GM10266 (cell line): ENCODE results near the gene RYR2.

ENCODE experiments used
- DNase-seq: peaks from one replicate; pipeline ENCODE4 v3.0.0; 2012; ENCODE audit errors: extremely low spot score
- TF ChIP-seq, protein P1 (sequence below): IDR thresholded peaks from 2 replicates; pipeline ENCODE4 v1.5.1; 2012; ENCODE audit warnings: mild to moderate bottlenecking, low read depth; ENCODE audit not compliant: control insufficient read depth, insufficient read depth; ENCODE audit errors: missing control alignments

Gene RYR2

GRCh38 chr1:237509748-237510147, 467.8 kb downstream of the RYR2 start:
- TF ChIP-seq, protein P1, sequence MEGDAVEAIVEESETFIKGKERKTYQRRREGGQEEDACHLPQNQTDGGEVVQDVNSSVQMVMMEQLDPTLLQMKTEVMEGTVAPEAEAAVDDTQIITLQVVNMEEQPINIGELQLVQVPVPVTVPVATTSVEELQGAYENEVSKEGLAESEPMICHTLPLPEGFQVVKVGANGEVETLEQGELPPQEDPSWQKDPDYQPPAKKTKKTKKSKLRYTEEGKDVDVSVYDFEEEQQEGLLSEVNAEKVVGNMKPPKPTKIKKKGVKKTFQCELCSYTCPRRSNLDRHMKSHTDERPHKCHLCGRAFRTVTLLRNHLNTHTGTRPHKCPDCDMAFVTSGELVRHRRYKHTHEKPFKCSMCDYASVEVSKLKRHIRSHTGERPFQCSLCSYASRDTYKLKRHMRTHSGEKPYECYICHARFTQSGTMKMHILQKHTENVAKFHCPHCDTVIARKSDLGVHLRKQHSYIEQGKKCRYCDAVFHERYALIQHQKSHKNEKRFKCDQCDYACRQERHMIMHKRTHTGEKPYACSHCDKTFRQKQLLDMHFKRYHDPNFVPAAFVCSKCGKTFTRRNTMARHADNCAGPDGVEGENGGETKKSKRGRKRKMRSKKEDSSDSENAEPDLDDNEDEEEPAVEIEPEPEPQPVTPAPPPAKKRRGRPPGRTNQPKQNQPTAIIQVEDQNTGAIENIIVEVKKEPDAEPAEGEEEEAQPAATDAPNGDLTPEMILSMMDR = no peak
- DNase-seq = no peak

GRCh38 chr1:237525102-237525501, 483.1 kb downstream of the RYR2 start:
- TF ChIP-seq, protein P1 = no peak
- no peak for DNase-seq

DNA sequence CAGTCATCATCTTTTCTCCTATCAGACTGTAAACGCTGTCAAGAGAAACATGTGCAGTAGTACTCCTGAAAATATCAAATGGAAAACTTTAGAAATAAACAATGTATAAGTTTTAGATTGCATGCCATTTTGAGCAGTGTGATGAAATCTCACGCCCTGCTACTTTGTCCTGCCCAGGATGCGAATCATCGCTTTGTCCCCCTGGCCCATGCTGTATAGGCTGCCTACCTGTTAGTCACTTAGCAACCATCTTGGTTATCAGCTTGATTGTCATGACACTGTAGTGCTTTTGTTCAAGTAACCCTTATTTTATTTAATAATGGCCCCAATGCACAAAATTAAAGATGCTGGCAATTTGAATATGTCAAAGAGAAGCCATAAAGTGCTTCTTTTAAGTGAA, 485.8 kb downstream of the RYR2 start:
- no peak for DNase-seq
- TF ChIP-seq, protein P1 = no peak

GRCh38 chr1:237528545-237528944, 486.6 kb downstream of the RYR2 start:
- no peak for DNase-seq

DNA sequence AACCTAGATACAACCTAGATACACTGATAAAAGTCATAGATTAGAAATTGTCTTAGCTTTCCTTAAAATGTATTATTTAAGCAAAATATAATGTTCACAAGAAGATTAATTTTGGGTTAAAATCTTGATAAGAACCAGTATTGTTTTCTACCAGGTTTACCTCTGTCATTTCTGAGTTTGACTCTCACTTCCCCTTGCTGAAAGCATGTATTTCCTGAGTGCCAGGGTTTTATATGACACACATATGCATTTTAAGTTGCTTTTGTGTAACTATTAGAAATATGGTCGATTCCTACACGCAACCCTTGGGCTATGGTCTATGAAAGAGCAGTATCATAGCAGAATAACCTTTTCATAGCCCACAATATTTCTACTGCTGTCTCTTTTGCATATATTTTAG, 497.1 kb downstream of the RYR2 start:
- TF ChIP-seq, protein P1 = no peak
- no peak for DNase-seq

More at GRCh38 chr1:237528545-237528944, 486.6 kb downstream of the RYR2 start:
- TF ChIP-seq, protein P1 = no peak

- DNase-seq = no peak
- TF ChIP-seq, protein P1 = no peak
These were observed 500.8 kb downstream of the RYR2 start for GRCh38 chr1:237542525-237543418.

- DNase-seq = no peak
- TF ChIP-seq, protein P1 = no peak
These were observed 511.1 kb downstream of the RYR2 start for GRCh38 chr1:237553078-237553477.
